GM21576 (cell line): Measurements from ENCODE around the gene MOCS3.

Source experiments
- ATAC-seq: cut with Tn5 transposase; IDR thresholded peaks from one replicate; pipeline ENCODE4 v1.9.1; 2021; ENCODE audit warnings: mild to moderate bottlenecking, moderate library complexity; ENCODE audit not compliant: unreplicated experiment

Gene MOCS3

DNA sequence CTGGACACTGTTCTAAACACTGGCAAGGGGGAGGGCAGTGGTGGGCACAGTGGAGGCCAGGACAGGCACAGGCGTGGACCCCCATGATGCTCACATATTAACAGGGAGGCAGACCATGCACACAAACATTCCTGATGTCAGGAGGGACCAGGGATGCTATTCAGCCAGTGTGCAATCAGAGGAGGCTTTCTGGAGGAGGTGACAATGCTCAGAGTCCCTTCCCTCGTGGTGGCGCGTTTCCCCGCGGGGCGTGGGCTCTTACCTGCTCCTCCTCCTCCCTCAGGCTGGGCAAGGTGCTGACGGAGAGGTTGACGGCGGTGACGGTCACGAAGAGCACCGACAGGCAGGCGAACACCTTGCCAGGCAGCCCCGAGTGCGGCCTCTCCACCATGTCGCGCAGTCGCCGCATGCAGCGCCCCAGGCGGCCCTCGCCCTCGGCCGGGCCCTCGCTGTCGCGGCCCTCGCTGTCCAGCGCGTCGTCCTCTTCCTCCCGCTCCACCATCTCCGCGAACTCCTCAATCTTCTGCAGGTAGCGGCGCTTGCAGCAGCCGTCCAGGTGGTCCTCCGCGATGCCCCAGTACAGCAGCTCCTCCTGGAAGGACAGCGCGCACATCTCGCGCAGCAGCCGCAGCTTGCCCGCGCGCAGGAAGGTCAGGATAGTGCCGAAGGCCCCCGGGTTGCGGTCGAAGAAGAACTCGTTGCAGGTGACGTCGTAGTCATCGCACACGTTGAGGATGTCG, 50.9 kb downstream of the MOCS3 start:
- no peak for ATAC-seq

DNA sequence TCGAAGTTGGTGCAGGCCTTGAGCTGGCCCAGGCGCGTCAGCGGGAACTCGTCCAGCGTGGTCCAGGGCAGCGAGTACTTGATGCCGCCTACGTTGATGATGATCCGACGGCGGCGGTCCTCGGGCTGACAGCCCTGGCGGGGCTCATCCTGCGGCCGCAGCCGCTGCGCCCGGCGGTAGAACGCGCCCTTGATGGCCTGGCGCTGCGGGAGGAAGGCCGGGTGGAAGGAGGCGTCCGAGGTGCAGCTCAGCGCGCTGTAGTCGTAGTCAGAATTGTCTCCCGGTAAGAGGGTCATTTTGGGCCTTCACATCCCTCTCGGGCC, 51.4 kb downstream of the MOCS3 start:
- ATAC-seq: no peak

DNA sequence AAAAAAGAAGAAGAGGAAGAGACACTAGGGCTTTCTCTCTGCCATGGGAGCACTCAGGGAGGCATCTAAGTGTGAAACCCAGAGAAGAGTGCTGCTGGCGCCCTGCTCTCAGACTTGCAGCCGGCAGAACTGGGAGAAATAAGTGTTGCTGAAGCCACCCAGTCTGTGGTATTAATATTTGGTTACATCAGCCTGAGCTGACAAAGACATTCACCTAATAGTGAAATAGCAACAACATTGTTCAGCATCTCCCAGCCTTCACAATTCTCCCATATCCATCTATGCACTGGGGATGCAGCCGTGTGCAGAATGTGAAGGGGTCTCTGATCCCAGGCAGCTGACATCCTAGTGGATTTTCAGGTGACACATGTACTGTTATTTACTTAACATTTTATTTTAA, 52.3 kb downstream of the MOCS3 start:
- no peak for ATAC-seq

DNA sequence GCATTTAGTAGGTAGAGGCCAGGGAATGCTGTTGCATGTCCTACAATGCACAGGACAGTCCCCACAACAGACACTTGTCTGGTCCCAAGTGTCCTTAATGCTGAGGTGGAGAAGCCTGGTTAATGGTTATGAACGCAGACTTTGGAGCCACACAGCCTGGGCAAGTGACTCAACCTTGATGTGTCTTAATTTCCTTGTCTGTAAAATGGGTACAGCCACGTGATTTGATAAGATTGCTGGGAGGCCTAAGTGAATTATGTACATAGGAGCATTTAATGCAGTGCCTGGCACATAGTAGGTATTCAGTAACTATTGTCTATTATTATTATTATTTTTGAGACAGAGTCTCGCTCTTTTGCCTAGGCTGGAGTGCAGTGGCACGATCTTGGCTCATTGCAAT, 52.9 kb downstream of the MOCS3 start:
- no peak for ATAC-seq

DNA sequence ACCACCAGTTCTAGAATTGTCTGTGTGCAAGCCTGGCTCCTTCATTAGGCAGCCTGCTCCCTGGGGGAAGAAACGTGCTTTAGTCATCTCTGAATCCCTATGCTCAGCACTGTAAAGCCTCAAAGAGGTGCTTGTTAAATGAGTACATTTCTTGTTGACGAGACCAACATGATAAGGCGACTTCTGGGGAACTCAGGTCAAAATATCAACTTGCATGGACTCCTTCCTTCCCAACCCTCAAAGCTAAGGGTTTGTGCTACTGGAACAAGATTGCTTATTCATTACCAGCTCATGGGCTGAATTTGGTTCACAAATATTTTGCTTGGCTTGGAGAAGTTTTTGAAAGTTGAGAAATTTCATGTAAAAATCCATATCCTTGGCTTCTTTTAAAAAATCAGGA, 53.7 kb downstream of the MOCS3 start:
- ATAC-seq: no peak
